Thyroid gland (tissue), 4 donors: ENCODE results near the gene FOXD2.

Experiments
- POLR2A ChIP-seq, 2 donors: fragments of 450-650 bp; IDR thresholded peaks; one replicate each; pipeline ENCODE4 v1.6.1; 2017; ENCODE audit warnings: antibody characterized with exemption in 2 of 2, mild to moderate bottlenecking in 2 of 2, moderate library complexity in 1 of 2
- TF ChIP-seq, protein P1 (sequence below), 6 experiments: fragments of 200-600 bp in 3 of 6; fragments of 450-650 bp in 3 of 6; sonication (generic) in 3 of 6; IDR thresholded peaks; one replicate each; pipeline ENCODE4 v1.5.1; 2016 to 2019; ENCODE audit warnings: antibody characterized with exemption in 6 of 6, mild to moderate bottlenecking in 2 of 6, inconsistent platforms in 1 of 6, moderate library complexity in 1 of 6

DNA sequence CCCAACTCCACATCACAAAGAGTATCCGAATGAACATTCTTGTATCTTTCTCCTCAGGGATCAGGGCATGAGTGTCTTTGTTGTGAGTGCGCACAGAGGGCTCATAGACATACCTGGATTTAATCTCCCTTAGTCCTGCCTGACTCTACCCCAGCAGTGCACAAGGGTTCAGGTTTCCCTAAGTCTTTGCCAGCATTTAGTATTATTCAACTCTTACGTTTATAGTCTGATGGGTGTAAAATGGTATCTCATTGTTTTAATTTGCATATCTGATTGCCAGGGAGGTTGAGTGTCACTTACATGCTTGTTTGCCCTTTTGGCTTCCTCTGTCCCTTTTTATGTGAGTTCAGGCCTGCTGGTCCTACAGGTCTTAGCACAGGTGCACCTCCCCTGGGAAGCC, 49.5 kb downstream of the FOXD2 start:
- no peak for TF ChIP-seq POLR2A (IDR thresholded peaks at IDR 0.05)
- TF ChIP-seq, protein P1, sequence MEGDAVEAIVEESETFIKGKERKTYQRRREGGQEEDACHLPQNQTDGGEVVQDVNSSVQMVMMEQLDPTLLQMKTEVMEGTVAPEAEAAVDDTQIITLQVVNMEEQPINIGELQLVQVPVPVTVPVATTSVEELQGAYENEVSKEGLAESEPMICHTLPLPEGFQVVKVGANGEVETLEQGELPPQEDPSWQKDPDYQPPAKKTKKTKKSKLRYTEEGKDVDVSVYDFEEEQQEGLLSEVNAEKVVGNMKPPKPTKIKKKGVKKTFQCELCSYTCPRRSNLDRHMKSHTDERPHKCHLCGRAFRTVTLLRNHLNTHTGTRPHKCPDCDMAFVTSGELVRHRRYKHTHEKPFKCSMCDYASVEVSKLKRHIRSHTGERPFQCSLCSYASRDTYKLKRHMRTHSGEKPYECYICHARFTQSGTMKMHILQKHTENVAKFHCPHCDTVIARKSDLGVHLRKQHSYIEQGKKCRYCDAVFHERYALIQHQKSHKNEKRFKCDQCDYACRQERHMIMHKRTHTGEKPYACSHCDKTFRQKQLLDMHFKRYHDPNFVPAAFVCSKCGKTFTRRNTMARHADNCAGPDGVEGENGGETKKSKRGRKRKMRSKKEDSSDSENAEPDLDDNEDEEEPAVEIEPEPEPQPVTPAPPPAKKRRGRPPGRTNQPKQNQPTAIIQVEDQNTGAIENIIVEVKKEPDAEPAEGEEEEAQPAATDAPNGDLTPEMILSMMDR (IDR thresholded peaks at IDR 0.05), result no peak
